GM12801 (cell line): ENCODE data around the gene PKIG.

Experiments
- TF ChIP-seq, protein P1 (sequence below): IDR thresholded peaks from one replicate; pipeline ENCODE4 v1.5.1; 2011; ENCODE audit warnings: control low read depth; ENCODE audit not compliant: insufficient read length; ENCODE audit errors: extremely low read depth

PKIG gene

DNA sequence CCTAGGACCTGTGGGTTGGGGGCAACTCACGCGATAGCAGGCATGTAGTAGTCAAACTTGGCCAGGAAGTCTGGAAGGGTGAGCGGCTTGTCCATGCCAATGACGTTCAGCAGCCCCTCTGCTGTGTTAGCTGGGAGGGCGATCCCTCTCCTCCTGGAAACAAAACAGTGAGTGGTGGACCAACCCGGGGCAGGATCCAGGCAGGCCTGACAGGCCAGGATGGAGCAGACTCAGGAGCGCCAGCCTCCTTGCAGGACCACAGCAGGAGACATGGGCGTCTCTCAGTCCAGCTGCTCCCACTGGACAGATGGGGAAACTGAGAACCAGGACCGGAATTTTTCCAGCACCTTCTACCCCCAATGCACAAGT lies 46.6 kb downstream of the PKIG start:
- TF ChIP-seq, protein P1, sequence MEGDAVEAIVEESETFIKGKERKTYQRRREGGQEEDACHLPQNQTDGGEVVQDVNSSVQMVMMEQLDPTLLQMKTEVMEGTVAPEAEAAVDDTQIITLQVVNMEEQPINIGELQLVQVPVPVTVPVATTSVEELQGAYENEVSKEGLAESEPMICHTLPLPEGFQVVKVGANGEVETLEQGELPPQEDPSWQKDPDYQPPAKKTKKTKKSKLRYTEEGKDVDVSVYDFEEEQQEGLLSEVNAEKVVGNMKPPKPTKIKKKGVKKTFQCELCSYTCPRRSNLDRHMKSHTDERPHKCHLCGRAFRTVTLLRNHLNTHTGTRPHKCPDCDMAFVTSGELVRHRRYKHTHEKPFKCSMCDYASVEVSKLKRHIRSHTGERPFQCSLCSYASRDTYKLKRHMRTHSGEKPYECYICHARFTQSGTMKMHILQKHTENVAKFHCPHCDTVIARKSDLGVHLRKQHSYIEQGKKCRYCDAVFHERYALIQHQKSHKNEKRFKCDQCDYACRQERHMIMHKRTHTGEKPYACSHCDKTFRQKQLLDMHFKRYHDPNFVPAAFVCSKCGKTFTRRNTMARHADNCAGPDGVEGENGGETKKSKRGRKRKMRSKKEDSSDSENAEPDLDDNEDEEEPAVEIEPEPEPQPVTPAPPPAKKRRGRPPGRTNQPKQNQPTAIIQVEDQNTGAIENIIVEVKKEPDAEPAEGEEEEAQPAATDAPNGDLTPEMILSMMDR: no peak

DNA sequence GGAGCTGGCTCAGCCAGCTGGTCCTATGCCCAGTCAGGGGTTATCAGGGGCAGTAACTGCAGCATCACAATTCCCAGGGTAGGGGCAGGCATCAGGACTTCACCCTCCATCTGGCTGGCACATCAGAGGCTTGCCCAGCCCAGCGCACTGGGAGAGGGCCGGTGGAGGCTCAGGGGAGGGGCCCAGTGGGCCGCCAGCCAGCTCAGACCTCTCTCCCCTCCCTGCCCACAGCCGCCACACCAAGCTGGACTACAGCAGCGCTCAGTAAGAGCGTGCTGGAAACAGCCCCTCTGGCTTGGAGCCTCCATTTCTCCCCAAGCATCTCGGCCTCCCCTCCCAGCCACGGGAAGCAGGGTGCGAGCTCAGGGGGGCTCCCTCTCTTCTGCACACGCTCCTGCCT lies 47.2 kb downstream of the PKIG start:
- TF ChIP-seq, protein P1: no peak

DNA sequence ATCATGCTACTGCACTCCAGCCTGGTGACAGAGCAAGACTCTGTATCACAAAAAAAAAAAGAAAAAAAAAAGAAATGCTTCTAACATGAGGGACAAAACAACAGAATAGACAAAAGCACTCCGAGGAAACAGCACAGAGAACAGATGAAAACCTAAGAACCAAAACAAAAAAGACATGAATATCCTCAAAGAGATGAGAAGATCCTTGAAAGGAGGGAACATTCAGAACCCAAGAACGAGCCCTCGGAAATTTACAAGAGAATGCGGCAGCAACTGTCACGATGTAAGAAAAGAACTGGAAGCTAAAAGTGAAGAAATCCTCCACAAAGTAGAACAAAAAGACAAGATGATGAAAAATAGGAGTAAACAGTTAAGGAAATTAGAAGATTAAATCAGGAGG lies 47.9 kb downstream of the PKIG start:
- TF ChIP-seq, protein P1: no peak

DNA sequence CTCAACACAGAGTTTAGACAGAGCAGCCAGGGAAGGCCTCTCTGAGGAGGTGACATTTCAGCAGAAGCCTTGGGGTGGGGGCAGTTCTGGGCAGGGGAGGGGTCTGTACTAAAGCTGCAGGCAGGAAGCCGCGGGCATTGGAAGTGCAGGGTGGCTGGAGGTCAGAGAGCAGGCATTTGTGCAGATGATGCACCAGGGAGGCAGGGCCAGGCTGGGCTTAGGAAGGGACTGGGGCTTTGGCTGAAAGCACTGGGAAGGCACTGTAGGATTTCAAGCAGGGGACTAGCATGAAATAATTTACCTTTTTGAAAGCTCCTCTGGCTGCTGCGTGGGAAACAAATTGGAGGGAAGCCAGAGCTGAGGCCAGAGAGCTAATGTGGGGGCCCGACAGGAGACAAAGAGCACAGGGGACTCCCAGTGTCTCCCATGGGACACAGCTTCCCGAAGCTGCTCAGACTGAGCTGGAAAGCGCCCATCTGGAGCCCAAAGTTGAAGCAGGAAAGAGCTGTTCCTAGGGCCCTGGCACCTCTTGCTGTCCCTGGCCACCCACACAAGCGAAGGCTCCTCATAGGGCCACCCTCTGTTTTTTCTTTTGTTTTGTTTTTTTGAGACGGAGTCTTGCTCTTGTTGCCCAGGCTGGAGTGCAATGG lies 49.8 kb downstream of the PKIG start:
- TF ChIP-seq, protein P1: no peak

DNA sequence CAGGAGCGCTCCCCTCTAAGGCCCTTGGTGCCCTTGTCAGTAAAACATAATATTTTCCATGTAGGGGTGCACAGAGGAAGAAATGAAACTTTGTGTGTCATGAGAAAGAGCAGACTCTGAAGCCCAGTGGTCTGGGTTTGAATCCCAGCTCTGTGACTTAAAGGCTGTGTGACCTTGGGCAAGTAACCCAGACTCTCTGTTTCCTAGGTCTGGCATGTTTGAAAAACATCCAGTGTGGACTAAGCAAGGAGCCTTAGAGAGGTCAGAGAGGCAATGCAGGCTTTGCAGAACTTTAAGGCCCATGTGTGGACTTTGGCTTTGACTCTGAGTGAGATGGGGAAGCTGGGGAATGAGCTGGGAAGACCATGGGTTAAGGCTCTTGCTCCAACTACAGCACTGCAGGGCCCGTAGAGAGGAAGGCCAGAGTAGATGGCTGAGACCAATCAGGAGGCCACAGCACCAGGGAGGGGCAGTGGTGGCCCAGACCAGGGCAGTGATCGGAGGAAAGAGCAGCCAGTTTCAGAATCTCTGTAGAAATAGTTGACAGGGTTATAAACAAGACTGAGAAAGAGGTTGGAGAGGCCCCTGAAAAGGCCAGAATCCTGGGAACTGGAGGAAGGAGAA lies 50.9 kb downstream of the PKIG start:
- TF ChIP-seq, protein P1: no peak

DNA sequence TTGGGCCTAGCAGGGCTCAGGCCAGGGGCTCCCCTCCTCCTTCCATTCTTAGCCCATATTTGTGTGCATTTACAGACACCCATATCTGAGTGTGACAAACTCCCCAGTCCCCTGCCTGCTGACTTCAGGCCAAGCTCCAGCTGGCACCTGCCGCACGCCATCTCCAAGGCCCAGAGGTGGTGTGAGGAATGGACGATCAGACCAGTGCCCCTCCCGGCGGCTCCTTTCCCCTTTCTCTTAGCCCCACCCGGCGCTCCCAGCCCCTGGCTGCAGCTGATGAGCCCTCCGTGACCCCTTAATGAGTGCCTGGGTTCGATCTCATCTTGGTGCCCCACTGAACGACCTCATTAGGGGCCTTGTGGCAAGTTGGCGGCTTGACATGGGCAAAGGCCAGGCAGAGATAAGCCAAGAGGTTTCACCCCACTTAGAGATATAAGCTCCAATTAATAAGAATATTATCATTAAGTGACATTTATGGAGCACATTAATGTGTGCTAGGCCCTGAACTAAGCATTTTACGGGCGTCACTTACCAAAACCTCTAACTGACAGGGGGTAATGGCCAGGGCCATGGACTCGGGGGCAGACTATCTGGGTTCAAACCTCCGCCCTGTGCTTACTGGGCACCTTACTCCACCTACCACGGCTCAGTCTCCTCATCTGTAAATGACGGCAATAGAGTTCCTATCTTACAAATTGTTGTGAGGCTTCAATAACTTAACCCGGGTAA lies 51.7 kb downstream of the PKIG start:
- TF ChIP-seq, protein P1: no peak

DNA sequence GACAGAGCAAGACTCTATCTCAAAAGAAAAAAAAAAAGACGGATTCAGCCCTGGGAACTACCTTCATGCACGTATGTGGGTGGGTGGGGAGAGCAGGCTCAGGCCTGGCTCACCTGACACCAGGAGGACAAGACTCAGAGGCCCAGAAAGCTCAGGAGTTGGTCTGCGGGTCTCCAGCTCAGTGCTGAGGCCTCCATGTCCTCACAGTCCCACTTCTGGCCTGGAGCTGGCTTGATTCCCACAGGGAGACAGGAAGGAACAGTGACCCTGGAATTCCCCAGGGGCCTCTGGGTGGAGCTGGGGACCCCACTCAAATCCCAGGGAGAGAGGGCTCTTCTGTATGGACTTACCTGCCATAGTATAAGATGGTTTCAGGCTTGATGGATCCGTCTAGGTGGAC lies 53.5 kb downstream of the PKIG start:
- TF ChIP-seq, protein P1: no peak
